CD4-positive, alpha-beta T cell treated with Interferon alpha-2 for 1 hour (primary cell): ENCODE data around the gene MYL5.
A peak's percentile ranks its signal among the peaks of the same experiment; 100 is the strongest.
"Not testable (repeated sequence)": the region's sequence is repeated elsewhere in the genome, so short reads cannot be mapped to it uniquely, and the experiment has no call there.

Source experiments
- DNase-seq, 2 donors: peaks; one replicate each; pipeline ENCODE4 v3.0.0-alpha.2; 2020 to 2022

The MYL5 gene

GRCh38 chr4:636628-637159 is 37.6 kb upstream of the MYL5 start:
- no peak for DNase-seq

GRCh38 chr4:637536-638280 is 36.6 kb upstream of the MYL5 start:
- DNase-seq = no peak

- not testable (repeated sequence) for DNase-seq
These were observed 32.0 kb upstream of the MYL5 start for GRCh38 chr4:642366-642765.

GRCh38 chr4:646460-646859 is 27.9 kb upstream of the MYL5 start:
- DNase-seq = peak in 1 of 2 donors; percentile 8

GRCh38 chr4:647481-647880 is 26.9 kb upstream of the MYL5 start:
- DNase-seq = no peak

- DNase-seq = no peak
These were observed 25.6 kb upstream of the MYL5 start for GRCh38 chr4:648579-649292.

GRCh38 chr4:649293-649625 is 25.1 kb upstream of the MYL5 start:
- no peak for DNase-seq

- DNase-seq = no peak
These were observed 24.5 kb upstream of the MYL5 start for GRCh38 chr4:649751-650310.

- no peak for DNase-seq
These were observed 23.9 kb upstream of the MYL5 start for GRCh38 chr4:650461-650860.

GRCh38 chr4:650951-651883 is 23.1 kb upstream of the MYL5 start:
- DNase-seq = no peak

GRCh38 chr4:651884-652642 is 22.3 kb upstream of the MYL5 start:
- DNase-seq = no peak

GRCh38 chr4:653080-653821 is 21.1 kb upstream of the MYL5 start:
- DNase-seq = no peak

GRCh38 chr4:653831-654502 is 20.4 kb upstream of the MYL5 start:
- no peak for DNase-seq

GRCh38 chr4:654503-654845 is 19.9 kb upstream of the MYL5 start:
- DNase-seq = no peak

- DNase-seq = no peak
These were observed 19.4 kb upstream of the MYL5 start for GRCh38 chr4:654871-655463.

- no peak for DNase-seq
These were observed 18.7 kb upstream of the MYL5 start for GRCh38 chr4:655464-656151.

- no peak for DNase-seq
These were observed 17.7 kb upstream of the MYL5 start for GRCh38 chr4:656436-657337.

- DNase-seq = no peak
These were observed 17.0 kb upstream of the MYL5 start for GRCh38 chr4:657338-657833.
